Gastrocnemius medialis (tissue), 4 donors: Measurements from ENCODE around the gene TRIM67.

Experiments
- POLR2A ChIP-seq, 2 donors: fragments of 450-650 bp; IDR thresholded peaks; one replicate each; pipeline ENCODE4 v1.6.1; 2017; ENCODE audit warnings: antibody characterized with exemption in 2 of 2, mild to moderate bottlenecking in 2 of 2, moderate library complexity in 2 of 2
- TF ChIP-seq, protein P1 (sequence below), 5 experiments: fragments of 450-650 bp in 3 of 5; fragments of 200-600 bp in 2 of 5; sonication (generic) in 2 of 5; IDR thresholded peaks in 4 of 5; conservative IDR thresholded peaks in 1 of 5; 1 replicate in 4 of 5; 2 replicates in 1 of 5; pipeline ENCODE4 v1.5.1; 2016 to 2019; ENCODE audit warnings: antibody characterized with exemption in 5 of 5, mild to moderate bottlenecking in 3 of 5, moderate library complexity in 3 of 5

DNA sequence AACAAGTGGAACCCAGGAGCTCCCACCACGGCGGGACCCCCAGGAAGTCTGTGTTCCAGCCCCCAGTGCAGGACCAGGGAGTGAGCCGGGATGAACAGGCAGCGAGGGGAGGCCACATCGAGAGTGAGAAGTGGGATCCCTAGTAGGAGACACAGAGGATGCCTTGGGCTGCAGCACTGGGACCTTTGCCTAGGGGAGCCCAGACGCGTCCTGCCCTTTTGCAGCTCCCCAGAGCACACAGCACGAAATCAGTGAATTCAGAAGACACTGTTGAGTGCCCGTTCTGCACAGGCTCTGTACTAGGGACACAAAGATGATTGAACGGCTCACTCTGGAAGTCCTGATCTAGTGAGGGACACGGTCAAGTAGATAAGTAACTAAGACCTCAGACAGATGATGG, 23.5 kb downstream of the TRIM67 start:
- TF ChIP-seq, protein P1, sequence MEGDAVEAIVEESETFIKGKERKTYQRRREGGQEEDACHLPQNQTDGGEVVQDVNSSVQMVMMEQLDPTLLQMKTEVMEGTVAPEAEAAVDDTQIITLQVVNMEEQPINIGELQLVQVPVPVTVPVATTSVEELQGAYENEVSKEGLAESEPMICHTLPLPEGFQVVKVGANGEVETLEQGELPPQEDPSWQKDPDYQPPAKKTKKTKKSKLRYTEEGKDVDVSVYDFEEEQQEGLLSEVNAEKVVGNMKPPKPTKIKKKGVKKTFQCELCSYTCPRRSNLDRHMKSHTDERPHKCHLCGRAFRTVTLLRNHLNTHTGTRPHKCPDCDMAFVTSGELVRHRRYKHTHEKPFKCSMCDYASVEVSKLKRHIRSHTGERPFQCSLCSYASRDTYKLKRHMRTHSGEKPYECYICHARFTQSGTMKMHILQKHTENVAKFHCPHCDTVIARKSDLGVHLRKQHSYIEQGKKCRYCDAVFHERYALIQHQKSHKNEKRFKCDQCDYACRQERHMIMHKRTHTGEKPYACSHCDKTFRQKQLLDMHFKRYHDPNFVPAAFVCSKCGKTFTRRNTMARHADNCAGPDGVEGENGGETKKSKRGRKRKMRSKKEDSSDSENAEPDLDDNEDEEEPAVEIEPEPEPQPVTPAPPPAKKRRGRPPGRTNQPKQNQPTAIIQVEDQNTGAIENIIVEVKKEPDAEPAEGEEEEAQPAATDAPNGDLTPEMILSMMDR (IDR thresholded peaks at IDR 0.05 in 4 of 5, conservative IDR thresholded peaks at IDR 0.05 in 1 of 5), result no peak
- no peak for TF ChIP-seq POLR2A (IDR thresholded peaks at IDR 0.05)
